ENCODE measurements around the gene SLC8B1. TPM values are rescaled to one million over a fixed set of nuclear protein-coding genes. Genes with fewer than 3 reads are reported as not detected.

The SLC8B1 gene
- total and polyA plus RNA-seq, 2 of the 4 experiments (the other 2 are of a cell fraction) = 4.1 to 10.2 TPM

- Histone ChIP-seq H3K4me3 (ENCODE audit: insufficient read depth, low read depth, low read length) (no peak overlapping the region), H3K9me3 (ENCODE audit: control insufficient read depth, insufficient read depth, low read length) (no peaks in the 10 kb centered on the region), H3K56ac (ENCODE audit: extremely low read depth, insufficient read depth, low read length) (no peak overlapping the region), H3K4me1 (ENCODE audit: control insufficient read depth, insufficient read depth, low read length) (no peaks in the 10 kb centered on the region), H4K20me1 (ENCODE audit: insufficient read depth, low read length) (no peaks in the 10 kb centered on the region; the same call in 1 of the 2 replicates), H3K4ac (ENCODE audit: low read depth, low read length) (no peak overlapping the region), H2AFZ (replicated peaks; ENCODE audit: low read length, poor library complexity) (no peak overlapping the region), H4K91ac (ENCODE audit: insufficient read depth, low read depth, low read length) (no peak overlapping the region), H2BK5ac (ENCODE audit: low read depth, low read length, poor library complexity, severe bottlenecking) (no peak overlapping the region), H2BK15ac (ENCODE audit: low read depth, low read length) (no peak overlapping the region), H3K14ac (replicated peaks; ENCODE audit: low read depth, low read length) (no peak overlapping the region), H2BK20ac (ENCODE audit: low read depth, low read length) (no peak overlapping the region), H3K23ac (ENCODE audit: low read depth, low read length) (no peak overlapping the region), H2BK120ac (ENCODE audit: low read depth, low read length) (no peak overlapping the region), H3K4me2 (ENCODE audit: low read depth, low read length) (no peak overlapping the region), H3K27ac (ENCODE audit: insufficient read depth, low read length) (no peak overlapping the region), H4K5ac (ENCODE audit: low read depth, low read length) (no peak overlapping the region), H3K27me3 (ENCODE audit: control insufficient read depth, insufficient read depth, low read length) (no peaks in the 10 kb centered on the region), H3K79me1 (ENCODE audit: low read depth in 1 of 2, low read length in 2 of 2) (no peaks in the 10 kb centered on the region), H3K18ac (ENCODE audit: low read depth, low read length) (no peak overlapping the region), H2AK9ac (replicated peaks; ENCODE audit: low read depth, low read length, poor library complexity) (no peak overlapping the region), H3K9me1 (ENCODE audit: insufficient read depth, low read length) (peaks cover 4% of the 10 kb centered on the region; the same call in 1 of the 2 replicates), H3K36me3 (ENCODE audit: control insufficient read depth, insufficient read depth, low read length) (peaks cover 21% of the 10 kb centered on the region), H3K9ac (ENCODE audit: low read depth, low read length) (no peak overlapping the region), H4K8ac (ENCODE audit: low read depth in 2 of 2, low read length in 2 of 2) (no peak overlapping the region), H2AK5ac (ENCODE audit: low read depth, low read length) (no peak overlapping the region)
- ChIA-PET CTCF (no interaction called here), POLR2A (ENCODE audit: unreplicated experiment) (no interaction called here)
- no peak for ATAC-seq (ENCODE audit: low read depth)
- WGBS, 2 experiments (ENCODE audit: extremely low coverage in 2 of 2, insufficient read length in 1 of 2) = 88% methylated on average over 1 of the region's 3 CpGs; no CpG with 5 or more reads in 1 of the 2 experiments
- no peak for DNase-seq
- BruUV-seq (replicated peaks) = no TSS peak
- TF ChIP-seq CTCF (conservative IDR thresholded peaks at IDR 0.05; ENCODE audit: low read depth, low read length) = no peak
- no peak for TF ChIP-seq NFE2L2 (IDR thresholded peaks at IDR 0.05; ENCODE audit: low read depth, low read length)
- TF ChIP-seq MAZ (IDR thresholded peaks at IDR 0.05; ENCODE audit: borderline replicate concordance, low read depth, low read length) = no peak
- TF ChIP-seq RAD21 (IDR thresholded peaks at IDR 0.05; ENCODE audit: low read length) = no peak
- intact Hi-C loops (cut with micrococcal nuclease) = no loop called here
- in situ Hi-C loops (cut with MboI; ENCODE audit: low sequenced_read_pairs) = no loop called here
- dilution Hi-C loops (cut with HindIII; ENCODE audit: low sequenced_read_pairs, unreplicated experiment) = no loop called here
Measured at GRCh38 chr12:113378291-113378690, 43.4 kb upstream of the SLC8B1 start.

All from IMR-90 (cell line).